Kidney tubule cell (primary cell): ENCODE data around the gene TSPAN15.

ENCODE experiments used
- DNase-seq: peaks from one replicate; pipeline ENCODE4 v3.0.0-alpha.2; 2018; ENCODE audit warnings: low spot score

Gene TSPAN15

GRCh38 chr10:69466158-69466490, 14.9 kb downstream of the TSPAN15 start:
- DNase-seq: no peak

GRCh38 chr10:69466689-69467088, 15.4 kb downstream of the TSPAN15 start:
- no peak for DNase-seq

GRCh38 chr10:69467928-69468750, 16.9 kb downstream of the TSPAN15 start:
- DNase-seq: no peak

- peak; percentile 58 for DNase-seq
These were observed 17.5 kb downstream of the TSPAN15 start for GRCh38 chr10:69468751-69469089.

- no peak for DNase-seq
These were observed 18.7 kb downstream of the TSPAN15 start for GRCh38 chr10:69469976-69470375.

- no peak for DNase-seq
These were observed 19.5 kb downstream of the TSPAN15 start for GRCh38 chr10:69470463-69471384.

- no peak for DNase-seq
These were observed 20.9 kb downstream of the TSPAN15 start for GRCh38 chr10:69472142-69472541.

GRCh38 chr10:69472544-69472943, 21.3 kb downstream of the TSPAN15 start:
- no peak for DNase-seq

- no peak for DNase-seq
These were observed 22.2 kb downstream of the TSPAN15 start for GRCh38 chr10:69473304-69473990.

- peak; percentile 72 for DNase-seq
These were observed 23.6 kb downstream of the TSPAN15 start for GRCh38 chr10:69474742-69475432.

GRCh38 chr10:69475433-69475830, 24.2 kb downstream of the TSPAN15 start:
- DNase-seq: no peak

GRCh38 chr10:69477968-69478597, 26.8 kb downstream of the TSPAN15 start:
- DNase-seq: no peak

- DNase-seq: no peak
These were observed 28.2 kb downstream of the TSPAN15 start for GRCh38 chr10:69479240-69480067.

- DNase-seq: no peak
These were observed 28.8 kb downstream of the TSPAN15 start for GRCh38 chr10:69480068-69480412.

GRCh38 chr10:69481305-69481704, 30.0 kb downstream of the TSPAN15 start:
- DNase-seq: peak; percentile 78

GRCh38 chr10:69481811-69482524, 30.7 kb downstream of the TSPAN15 start:
- DNase-seq: no peak

- DNase-seq: peak; percentile 34
These were observed 32.7 kb downstream of the TSPAN15 start for GRCh38 chr10:69483963-69484362.

- no peak for DNase-seq
These were observed 33.5 kb downstream of the TSPAN15 start for GRCh38 chr10:69484736-69485135.

- peak; percentile 92 for DNase-seq
These were observed 35.9 kb downstream of the TSPAN15 start for GRCh38 chr10:69486922-69487730.
